ENCODE data around the gene UGT1A3. TPM values are rescaled to one million over a fixed set of nuclear protein-coding genes. Genes with fewer than 3 reads are reported as not detected.
"Not testable (repeated sequence)": the region's sequence is repeated elsewhere in the genome, so short reads cannot be mapped to it uniquely, and the experiment has no call there.

UGT1A3 gene
- total RNA-seq, 4 donors from 2014 or later, result 2.6 to 3.2 (median 2.6) TPM; not detected in 1

DNA sequence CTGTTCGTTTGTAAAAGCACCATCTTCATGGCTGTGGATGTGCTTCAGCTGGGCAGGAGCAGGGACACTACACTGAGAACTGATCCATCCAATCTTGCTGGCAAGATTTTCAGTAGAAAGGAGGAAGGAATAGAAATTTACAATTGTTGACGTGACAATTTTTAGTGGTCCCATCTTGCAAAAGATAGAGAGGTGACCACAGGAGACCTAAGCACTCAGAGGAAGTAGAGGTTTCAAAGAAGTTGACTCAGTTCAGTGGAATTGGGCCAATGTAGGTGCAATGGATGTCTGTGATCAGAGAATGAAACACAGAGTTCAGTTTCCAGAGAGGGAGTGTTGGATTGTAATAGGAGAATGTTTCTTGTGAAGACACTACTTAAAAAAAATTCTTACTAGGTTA, 14.7 kb upstream of the UGT1A3 start:
- H3K4me1 ChIP-seq, result peaks cover 0 to 4% (median 1%) of the 10 kb centered on the region in 4 donors
- in situ Hi-C loops (cut with MboI; ENCODE audit: low pct_ligation_motif_present in 1 of 4, low pct_unique_long_range_greater_than_20kb in 1 of 4, low sequenced_read_pairs in 3 of 4) (loop anchor here in 1 of 4 donors (25.0 kb wide), 1 partner anchor 252 kb away; no protein-coding TSS in a partner anchor), intact Hi-C loops (cut with DNase I; ENCODE audit: low total_unique reads) (no loop called here)

GRCh38 chr2:233718552-233718951, 10.3 kb upstream of the UGT1A3 start, which contains the start of gene UGT1A4:
UGT1A4 (plus strand) TSS chr2:233718736; CDS start chr2:233718821, 85 bp downstream.
- no peak within 1 kb of the TSS for H3K27ac ChIP-seq
- in situ Hi-C loops (cut with MboI; ENCODE audit: low pct_ligation_motif_present in 1 of 4, low pct_unique_long_range_greater_than_20kb in 1 of 4, low sequenced_read_pairs in 3 of 4), result loop anchor here in 1 of 4 donors (25.0 kb wide), 1 partner anchor 256 kb away; no protein-coding TSS in a partner anchor
- intact Hi-C loops (cut with DNase I; ENCODE audit: low total_unique reads), result no loop called here
- no peaks in the 10 kb centered on the region for H3K9me3 ChIP-seq
- no peak for TF ChIP-seq EP300 (IDR thresholded peaks at IDR 0.05; ENCODE audit: low read depth)
- no peak for TF ChIP-seq POLR2A (IDR thresholded peaks at IDR 0.05)
- TF ChIP-seq POLR2AphosphoS5 (IDR thresholded peaks at IDR 0.05), result no peak
- TF ChIP-seq CTCF (IDR thresholded peaks at IDR 0.05), result no peak
- no peaks in the 10 kb centered on the region for H3K36me3 ChIP-seq
- no peaks in the 10 kb centered on the region for H3K4me1 ChIP-seq
- no peak within 1 kb of the TSS for H3K4me3 ChIP-seq
- no peak for DNase-seq
- WGBS, 2 donors (ENCODE audit: low coverage in 1 of 2), result 81 to 89% methylated on average over 5 to 7 of the region's 7 CpGs
- H3K27me3 ChIP-seq, result no peaks in the 10 kb centered on the region

More for the DNA sequence above, 14.7 kb upstream of the UGT1A3 start:
- no peaks in the 10 kb centered on the region for H3K27me3 ChIP-seq
- H3K27ac ChIP-seq, result no peak overlapping the region
- H3K9me3 ChIP-seq, result no peaks in the 10 kb centered on the region
- TF ChIP-seq EP300 (IDR thresholded peaks at IDR 0.05; ENCODE audit: low read depth) (no peak), POLR2A (IDR thresholded peaks at IDR 0.05) (no peak), POLR2AphosphoS5 (IDR thresholded peaks at IDR 0.05) (no peak), CTCF (IDR thresholded peaks at IDR 0.05) (no peak)
- no peak overlapping the region for H3K4me3 ChIP-seq
- no peaks in the 10 kb centered on the region for H3K36me3 ChIP-seq
- 50 to 68% methylated on average over 1 to 2 of the region's 2 CpGs for WGBS, 2 donors (ENCODE audit: low coverage in 1 of 2)
- no peak for DNase-seq

DNA sequence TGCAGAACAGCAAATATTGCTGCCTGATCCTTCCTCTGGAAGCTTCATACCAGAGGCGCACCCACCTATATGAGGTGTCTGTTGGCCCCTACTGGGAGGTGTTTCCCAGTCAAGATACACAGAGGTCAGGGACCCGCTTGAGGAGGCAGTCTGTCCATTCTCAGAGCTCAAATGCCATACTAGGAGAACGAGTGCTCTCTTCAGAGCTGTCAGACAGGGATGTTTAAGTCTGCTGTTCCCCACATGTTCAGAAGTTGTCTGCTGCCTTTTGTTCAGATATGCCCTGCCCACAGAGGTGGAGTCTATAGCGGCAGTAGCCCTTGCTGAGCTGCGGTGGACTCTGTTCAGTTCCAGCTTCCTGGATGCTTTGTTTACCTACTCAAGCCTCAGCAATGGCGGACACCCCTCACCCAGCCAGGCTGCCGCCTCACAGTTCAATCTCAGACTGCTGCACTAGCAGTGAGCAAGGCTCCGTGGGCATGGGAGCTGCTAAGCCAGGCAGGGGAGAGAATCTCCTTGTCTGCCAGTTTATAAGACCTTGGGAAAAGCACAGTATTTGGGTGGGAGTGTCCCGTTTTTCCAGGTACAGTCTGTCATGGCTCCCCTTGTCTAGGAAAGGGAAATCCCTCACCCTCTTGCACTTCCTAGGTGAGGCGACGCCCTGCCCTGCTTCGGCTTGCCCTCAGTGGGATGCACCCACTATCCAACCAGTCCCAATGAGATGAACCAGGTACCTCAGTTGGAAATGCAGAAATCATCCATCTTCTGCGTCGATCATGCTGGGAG, 8.2 kb downstream of the UGT1A3 start:
- H3K9me3 ChIP-seq; H3K4me3 ChIP-seq; in situ Hi-C loops (cut with MboI; ENCODE audit: low pct_ligation_motif_present in 1 of 4, low pct_unique_long_range_greater_than_20kb in 1 of 4, low sequenced_read_pairs in 3 of 4); H3K4me1 ChIP-seq; H3K36me3 ChIP-seq; intact Hi-C loops (cut with DNase I; ENCODE audit: low total_unique reads); H3K27me3 ChIP-seq; H3K27ac ChIP-seq: not testable (repeated sequence)
- WGBS, 2 donors (ENCODE audit: low coverage in 1 of 2), result 75 to 100% methylated on average over 2 to 13 of the region's 14 CpGs
- DNase-seq, result peak; percentile 22

DNA sequence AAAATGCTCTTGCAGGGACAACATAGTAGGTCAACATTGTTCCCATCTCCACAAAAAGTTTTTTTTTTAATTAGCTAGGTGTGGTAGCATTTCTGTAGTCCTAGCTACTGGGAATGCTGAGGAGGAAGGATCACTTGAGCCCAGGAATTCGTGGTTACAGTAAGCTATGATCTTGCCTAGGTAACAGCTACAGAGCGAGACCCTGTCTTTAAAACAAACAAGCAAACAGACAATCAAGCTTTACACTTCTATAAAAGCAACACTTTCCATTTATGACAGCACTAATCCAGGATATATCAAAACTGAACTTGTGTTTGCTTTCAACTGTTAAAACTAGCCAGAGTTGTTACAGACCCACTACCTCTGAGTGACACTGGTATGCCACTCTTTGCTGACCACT, 12.0 kb downstream of the UGT1A3 start:
- peaks cover 0 to 4% (median 0%) of the 10 kb centered on the region in 4 donors for H3K4me1 ChIP-seq
- no peaks in the 10 kb centered on the region for H3K27me3 ChIP-seq
- in situ Hi-C loops (cut with MboI; ENCODE audit: low pct_ligation_motif_present in 1 of 4, low pct_unique_long_range_greater_than_20kb in 1 of 4, low sequenced_read_pairs in 3 of 4) (no loop called here), intact Hi-C loops (cut with DNase I; ENCODE audit: low total_unique reads) (no loop called here)
- no peaks in the 10 kb centered on the region for H3K9me3 ChIP-seq
- 44 to 55% methylated on average over 1 to 2 of the region's 2 CpGs for WGBS, 2 donors (ENCODE audit: low coverage in 1 of 2)
- no peak overlapping the region for H3K27ac ChIP-seq
- TF ChIP-seq POLR2A (IDR thresholded peaks at IDR 0.05) (no peak), CTCF (IDR thresholded peaks at IDR 0.05) (no peak), POLR2AphosphoS5 (IDR thresholded peaks at IDR 0.05) (no peak), EP300 (IDR thresholded peaks at IDR 0.05; ENCODE audit: low read depth) (no peak)
- no peak for DNase-seq
- no peaks in the 10 kb centered on the region for H3K36me3 ChIP-seq
- H3K4me3 ChIP-seq, result no peak overlapping the region
